HepG2 (cell line): ENCODE results near the gene CARHSP1. TPM values are rescaled to one million over a fixed set of nuclear protein-coding genes. Genes with fewer than 3 reads are reported as not detected.

Experiments
- CHCHD3 ChIP-seq: sonication (generic); formaldehyde crosslinking; IDR thresholded peaks from 2 replicates; pipeline ENCODE4 v1.8.0; 2022; ENCODE audit warnings: mild to moderate bottlenecking, missing genetic modification reagents, moderate library complexity
- HNF4A ChIP-seq: sonication (generic); formaldehyde crosslinking; IDR thresholded peaks from 2 replicates; pipeline ENCODE4 v1.4.0; 2020; ENCODE audit warnings: missing genetic modification reagents
- NKX3-1 ChIP-seq: sonication (generic); formaldehyde crosslinking; IDR thresholded peaks from 2 replicates; pipeline ENCODE4 v1.5.0; 2020; ENCODE audit warnings: missing genetic modification reagents
- PTBP1 ChIP-seq: fragments of 200-400 bp; formaldehyde crosslinking; IDR thresholded peaks from 2 replicates; pipeline ENCODE4 v1.6.1; 2018; ENCODE audit warnings: low read length, low read depth; ENCODE audit not compliant: poor library complexity, severe bottlenecking
- SAFB2 ChIP-seq: sonication (generic); formaldehyde crosslinking; IDR thresholded peaks from 2 replicates; pipeline ENCODE4 v1.5.1; 2020; ENCODE audit warnings: missing genetic modification reagents, low read depth, mild to moderate bottlenecking, borderline replicate concordance
- ZFP36L1 ChIP-seq: sonication (generic); formaldehyde crosslinking; IDR thresholded peaks from 2 replicates; pipeline ENCODE4 v1.8.0; 2022; ENCODE audit warnings: mild to moderate bottlenecking, missing genetic modification reagents, moderate library complexity
- ZNF354B ChIP-seq: sonication (generic); formaldehyde crosslinking; IDR thresholded peaks from 2 replicates; pipeline ENCODE4 v1.8.0; 2022; ENCODE audit warnings: mild to moderate bottlenecking, missing genetic modification reagents
- ZNF468 ChIP-seq: sonication (generic); formaldehyde crosslinking; IDR thresholded peaks from 2 replicates; pipeline ENCODE4 v1.8.0; 2022; ENCODE audit warnings: mild to moderate bottlenecking, moderate library complexity, missing genetic modification reagents
- ZNF7 ChIP-seq: IDR thresholded peaks from 2 replicates; pipeline ENCODE4 v1.6.1; 2016; ENCODE audit warnings: missing biosample characterization, missing genetic modification reagents
- polyA plus RNA-seq, 8 experiments: library from polyadenylated mRNA; depleted of rRNA in 3 of 8; stranded (reverse) in 7 of 8; unstranded in 1 of 8; fragments of >200 nt; fragmentation: Illumina TruSeq in 4 of 8; extraction: Trizol in 4 of 8; gene quantifications; 2 replicates each; pipeline versions ENCODE4 v1.2.1 to v1.2.3, GENCODE V29; 2011 to 2016; ENCODE audit warnings: low read depth in 4 of 8, missing spikeins in 1 of 8, mixed read lengths in 1 of 8; ENCODE audit not compliant: insufficient read depth in 1 of 8
- total RNA-seq, 5 experiments: library from RNA; depleted of rRNA; stranded (reverse); fragments of >200 nt; fragmentation: Illumina TruSeq; extraction: Trizol; gene quantifications; 2 replicates each; pipeline ENCODE4 v1.2.3, GENCODE V29; 2016; ENCODE audit warnings: low read depth in 1 of 5
- TF ChIP-seq, protein P1 (sequence below): sonication (generic); formaldehyde crosslinking; IDR thresholded peaks from 2 replicates; pipeline ENCODE4 v1.8.0; 2022; ENCODE audit warnings: mild to moderate bottlenecking, missing genetic modification reagents, moderate library complexity
- TF ChIP-seq, protein P2 (sequence below): sonication (generic); formaldehyde crosslinking; IDR thresholded peaks from 2 replicates; pipeline ENCODE4 v1.8.1; 2023; ENCODE audit warnings: mild to moderate bottlenecking, missing genetic modification reagents, borderline replicate concordance
- TF ChIP-seq, protein P3 (sequence below): sonication (generic); formaldehyde crosslinking; IDR thresholded peaks from 2 replicates; pipeline ENCODE4 v1.5.1; 2020; ENCODE audit warnings: mild to moderate bottlenecking, missing genetic modification reagents, moderate library complexity
- TF ChIP-seq, protein P4 (sequence below): sonication (generic); formaldehyde crosslinking; IDR thresholded peaks from 2 replicates; pipeline ENCODE4 v1.5.1; 2020; ENCODE audit warnings: mild to moderate bottlenecking, moderate library complexity, missing genetic modification reagents
- TF ChIP-seq, protein P5 (sequence below): sonication (generic); formaldehyde crosslinking; IDR thresholded peaks from 2 replicates; pipeline ENCODE4 v1.4.0; 2020; ENCODE audit warnings: missing genetic modification reagents
- TF ChIP-seq, protein P6 (sequence below): sonication (generic); formaldehyde crosslinking; IDR thresholded peaks from 2 replicates; pipeline ENCODE4 v1.8.0; 2022; ENCODE audit warnings: missing genetic modification reagents, mild to moderate bottlenecking, borderline replicate concordance

CARHSP1 gene
- total and polyA plus RNA-seq, 2 of the 13 experiments (the other 11 are each of a cell fraction or from before 2014, with no cell fraction given), result 173 to 345 TPM

DNA sequence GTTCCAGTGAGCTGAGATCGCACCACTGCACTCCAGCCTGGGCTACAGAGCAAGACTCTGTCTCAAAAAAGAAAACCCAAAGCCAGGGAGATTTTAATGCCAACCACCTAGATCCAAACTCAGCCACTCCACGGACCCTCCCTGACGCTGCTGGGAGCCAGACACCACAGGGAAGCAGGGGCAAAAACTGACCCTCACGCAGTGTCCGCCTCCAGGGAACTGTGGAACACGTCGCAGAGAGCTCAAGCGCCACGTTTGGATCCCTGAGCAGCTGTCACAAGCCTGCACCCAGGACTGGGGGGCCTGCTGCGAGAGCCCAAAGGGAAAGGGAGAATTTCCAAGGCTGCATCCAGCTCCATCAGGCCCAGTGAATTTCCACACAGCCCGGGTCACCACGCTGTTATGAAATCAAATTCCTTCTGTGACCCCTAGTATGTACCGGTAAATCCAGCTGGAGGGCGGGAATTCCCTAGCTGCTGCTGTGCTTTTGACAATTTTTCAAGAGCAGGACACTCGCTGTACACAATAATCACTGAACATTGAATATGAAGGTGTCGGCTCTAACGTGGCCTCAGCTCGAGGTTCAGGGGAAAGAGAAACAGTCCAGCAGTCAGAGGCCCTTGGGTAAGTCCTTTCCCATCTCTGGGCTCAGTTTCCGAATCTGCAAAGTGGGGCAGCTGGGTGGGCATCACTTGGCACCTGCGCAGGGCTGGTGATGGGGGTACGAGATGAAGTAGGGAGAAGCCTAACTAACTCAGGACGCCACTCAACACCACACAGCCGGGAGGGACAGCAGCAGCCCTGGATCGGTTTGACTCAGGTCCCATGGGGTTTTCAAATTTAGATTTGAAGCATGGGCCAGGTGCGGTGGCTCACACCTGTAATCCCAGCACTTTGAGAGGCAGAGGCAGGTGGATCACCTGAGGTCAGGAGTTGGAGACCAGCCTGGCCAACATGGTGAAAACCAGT, 8.6 kb downstream of the CARHSP1 start (continued):
- TF ChIP-seq, protein P1, sequence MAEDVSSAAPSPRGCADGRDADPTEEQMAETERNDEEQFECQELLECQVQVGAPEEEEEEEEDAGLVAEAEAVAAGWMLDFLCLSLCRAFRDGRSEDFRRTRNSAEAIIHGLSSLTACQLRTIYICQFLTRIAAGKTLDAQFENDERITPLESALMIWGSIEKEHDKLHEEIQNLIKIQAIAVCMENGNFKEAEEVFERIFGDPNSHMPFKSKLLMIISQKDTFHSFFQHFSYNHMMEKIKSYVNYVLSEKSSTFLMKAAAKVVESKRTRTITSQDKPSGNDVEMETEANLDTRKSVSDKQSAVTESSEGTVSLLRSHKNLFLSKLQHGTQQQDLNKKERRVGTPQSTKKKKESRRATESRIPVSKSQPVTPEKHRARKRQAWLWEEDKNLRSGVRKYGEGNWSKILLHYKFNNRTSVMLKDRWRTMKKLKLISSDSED, result peak; percentile 74; the same call in 1 of the 2 replicates
- TF ChIP-seq ZNF7 (CRISPR knock-in tag), result peak; percentile 67; the same call in 1 of the 2 replicates
- TF ChIP-seq HNF4A (CRISPR knock-in tag), result peak; percentile 78
- TF ChIP-seq, protein P2, sequence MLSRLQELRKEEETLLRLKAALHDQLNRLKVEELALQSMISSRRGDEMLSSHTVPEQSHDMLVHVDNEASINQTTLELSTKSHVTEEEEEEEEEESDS, result no peak
- no peak for TF ChIP-seq PTBP1
- TF ChIP-seq ZNF468 (CRISPR knock-in tag), result peak; percentile 95
- peak; percentile 91 for TF ChIP-seq SAFB2 (CRISPR knock-in tag)
- TF ChIP-seq NKX3-1, result peak; percentile 87; the same call in 1 of the 2 replicates
- TF ChIP-seq, protein P3, sequence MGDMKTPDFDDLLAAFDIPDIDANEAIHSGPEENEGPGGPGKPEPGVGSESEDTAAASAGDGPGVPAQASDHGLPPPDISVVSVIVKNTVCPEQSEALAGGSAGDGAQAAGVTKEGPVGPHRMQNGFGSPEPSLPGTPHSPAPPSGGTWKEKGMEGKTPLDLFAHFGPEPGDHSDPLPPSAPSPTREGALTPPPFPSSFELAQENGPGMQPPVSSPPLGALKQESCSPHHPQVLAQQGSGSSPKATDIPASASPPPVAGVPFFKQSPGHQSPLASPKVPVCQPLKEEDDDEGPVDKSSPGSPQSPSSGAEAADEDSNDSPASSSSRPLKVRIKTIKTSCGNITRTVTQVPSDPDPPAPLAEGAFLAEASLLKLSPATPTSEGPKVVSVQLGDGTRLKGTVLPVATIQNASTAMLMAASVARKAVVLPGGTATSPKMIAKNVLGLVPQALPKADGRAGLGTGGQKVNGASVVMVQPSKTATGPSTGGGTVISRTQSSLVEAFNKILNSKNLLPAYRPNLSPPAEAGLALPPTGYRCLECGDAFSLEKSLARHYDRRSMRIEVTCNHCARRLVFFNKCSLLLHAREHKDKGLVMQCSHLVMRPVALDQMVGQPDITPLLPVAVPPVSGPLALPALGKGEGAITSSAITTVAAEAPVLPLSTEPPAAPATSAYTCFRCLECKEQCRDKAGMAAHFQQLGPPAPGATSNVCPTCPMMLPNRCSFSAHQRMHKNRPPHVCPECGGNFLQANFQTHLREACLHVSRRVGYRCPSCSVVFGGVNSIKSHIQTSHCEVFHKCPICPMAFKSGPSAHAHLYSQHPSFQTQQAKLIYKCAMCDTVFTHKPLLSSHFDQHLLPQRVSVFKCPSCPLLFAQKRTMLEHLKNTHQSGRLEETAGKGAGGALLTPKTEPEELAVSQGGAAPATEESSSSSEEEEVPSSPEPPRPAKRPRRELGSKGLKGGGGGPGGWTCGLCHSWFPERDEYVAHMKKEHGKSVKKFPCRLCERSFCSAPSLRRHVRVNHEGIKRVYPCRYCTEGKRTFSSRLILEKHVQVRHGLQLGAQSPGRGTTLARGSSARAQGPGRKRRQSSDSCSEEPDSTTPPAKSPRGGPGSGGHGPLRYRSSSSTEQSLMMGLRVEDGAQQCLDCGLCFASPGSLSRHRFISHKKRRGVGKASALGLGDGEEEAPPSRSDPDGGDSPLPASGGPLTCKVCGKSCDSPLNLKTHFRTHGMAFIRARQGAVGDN (CRISPR knock-in tag), result peak; percentile 91
- TF ChIP-seq ZFP36L1 (CRISPR knock-in tag), result peak; percentile 93
- TF ChIP-seq, protein P4, sequence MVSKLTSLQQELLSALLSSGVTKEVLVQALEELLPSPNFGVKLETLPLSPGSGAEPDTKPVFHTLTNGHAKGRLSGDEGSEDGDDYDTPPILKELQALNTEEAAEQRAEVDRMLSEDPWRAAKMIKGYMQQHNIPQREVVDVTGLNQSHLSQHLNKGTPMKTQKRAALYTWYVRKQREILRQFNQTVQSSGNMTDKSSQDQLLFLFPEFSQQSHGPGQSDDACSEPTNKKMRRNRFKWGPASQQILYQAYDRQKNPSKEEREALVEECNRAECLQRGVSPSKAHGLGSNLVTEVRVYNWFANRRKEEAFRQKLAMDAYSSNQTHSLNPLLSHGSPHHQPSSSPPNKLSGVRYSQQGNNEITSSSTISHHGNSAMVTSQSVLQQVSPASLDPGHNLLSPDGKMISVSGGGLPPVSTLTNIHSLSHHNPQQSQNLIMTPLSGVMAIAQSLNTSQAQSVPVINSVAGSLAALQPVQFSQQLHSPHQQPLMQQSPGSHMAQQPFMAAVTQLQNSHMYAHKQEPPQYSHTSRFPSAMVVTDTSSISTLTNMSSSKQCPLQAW (CRISPR knock-in tag), result peak; percentile 88
- peak; percentile 94; the same call in 1 of the 2 replicates for TF ChIP-seq ZNF354B (CRISPR knock-in tag)
- TF ChIP-seq CHCHD3 (CRISPR knock-in tag), result no peak
- TF ChIP-seq, protein P5, sequence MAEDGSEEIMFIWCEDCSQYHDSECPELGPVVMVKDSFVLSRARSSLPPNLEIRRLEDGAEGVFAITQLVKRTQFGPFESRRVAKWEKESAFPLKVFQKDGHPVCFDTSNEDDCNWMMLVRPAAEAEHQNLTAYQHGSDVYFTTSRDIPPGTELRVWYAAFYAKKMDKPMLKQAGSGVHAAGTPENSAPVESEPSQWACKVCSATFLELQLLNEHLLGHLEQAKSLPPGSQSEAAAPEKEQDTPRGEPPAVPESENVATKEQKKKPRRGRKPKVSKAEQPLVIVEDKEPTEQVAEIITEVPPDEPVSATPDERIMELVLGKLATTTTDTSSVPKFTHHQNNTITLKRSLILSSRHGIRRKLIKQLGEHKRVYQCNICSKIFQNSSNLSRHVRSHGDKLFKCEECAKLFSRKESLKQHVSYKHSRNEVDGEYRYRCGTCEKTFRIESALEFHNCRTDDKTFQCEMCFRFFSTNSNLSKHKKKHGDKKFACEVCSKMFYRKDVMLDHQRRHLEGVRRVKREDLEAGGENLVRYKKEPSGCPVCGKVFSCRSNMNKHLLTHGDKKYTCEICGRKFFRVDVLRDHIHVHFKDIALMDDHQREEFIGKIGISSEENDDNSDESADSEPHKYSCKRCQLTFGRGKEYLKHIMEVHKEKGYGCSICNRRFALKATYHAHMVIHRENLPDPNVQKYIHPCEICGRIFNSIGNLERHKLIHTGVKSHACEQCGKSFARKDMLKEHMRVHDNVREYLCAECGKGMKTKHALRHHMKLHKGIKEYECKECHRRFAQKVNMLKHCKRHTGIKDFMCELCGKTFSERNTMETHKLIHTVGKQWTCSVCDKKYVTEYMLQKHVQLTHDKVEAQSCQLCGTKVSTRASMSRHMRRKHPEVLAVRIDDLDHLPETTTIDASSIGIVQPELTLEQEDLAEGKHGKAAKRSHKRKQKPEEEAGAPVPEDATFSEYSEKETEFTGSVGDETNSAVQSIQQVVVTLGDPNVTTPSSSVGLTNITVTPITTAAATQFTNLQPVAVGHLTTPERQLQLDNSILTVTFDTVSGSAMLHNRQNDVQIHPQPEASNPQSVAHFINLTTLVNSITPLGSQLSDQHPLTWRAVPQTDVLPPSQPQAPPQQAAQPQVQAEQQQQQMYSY, result peak; percentile 52; the same call in 1 of the 2 replicates
- TF ChIP-seq, protein P6, sequence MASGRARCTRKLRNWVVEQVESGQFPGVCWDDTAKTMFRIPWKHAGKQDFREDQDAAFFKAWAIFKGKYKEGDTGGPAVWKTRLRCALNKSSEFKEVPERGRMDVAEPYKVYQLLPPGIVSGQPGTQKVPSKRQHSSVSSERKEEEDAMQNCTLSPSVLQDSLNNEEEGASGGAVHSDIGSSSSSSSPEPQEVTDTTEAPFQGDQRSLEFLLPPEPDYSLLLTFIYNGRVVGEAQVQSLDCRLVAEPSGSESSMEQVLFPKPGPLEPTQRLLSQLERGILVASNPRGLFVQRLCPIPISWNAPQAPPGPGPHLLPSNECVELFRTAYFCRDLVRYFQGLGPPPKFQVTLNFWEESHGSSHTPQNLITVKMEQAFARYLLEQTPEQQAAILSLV (CRISPR knock-in tag), result peak; percentile 77; the same call in 1 of the 2 replicates
